Stomach (tissue), 9 donors: Measurements from ENCODE around the gene PDE4D. TPM values are rescaled to one million over a fixed set of nuclear protein-coding genes. Genes with fewer than 3 reads are reported as not detected.
A peak's percentile ranks its signal among the peaks of the same experiment; 100 is the strongest.

ENCODE experiments used
- DNase-seq, 2 donors: peaks; one replicate each; pipeline versions ENCODE4 v3.0.0 to v3.0.0-alpha.2; 2013 to 2019
- H3K27ac ChIP-seq, 5 donors: fragments of 200-600 bp in 4 of 5; sonication (generic) in 4 of 5; one replicate each; pipeline ENCODE4 v1.5.1; 2013 to 2019; ENCODE audit warnings: mild to moderate bottlenecking in 1 of 5, moderate library complexity in 1 of 5
- H3K27me3 ChIP-seq, 3 donors: fragments of 200-600 bp; sonication (generic); one replicate each; pipeline ENCODE4 v1.5.1; 2017 to 2019; ENCODE audit warnings: mixed run types in 1 of 3
- H3K36me3 ChIP-seq, 4 donors: fragments of 200-600 bp; sonication (generic); 1 replicate in 3 of 4; 2 replicates in 1 of 4; pipeline ENCODE4 v1.5.1; 2016 to 2019
- H3K4me1 ChIP-seq, 4 donors: fragments of 200-600 bp; sonication (generic); one replicate each; pipeline ENCODE4 v1.5.1; 2016 to 2019
- H3K4me3 ChIP-seq, 4 donors: fragments of 200-600 bp; sonication (generic) in 3 of 4; one replicate each; pipeline ENCODE4 v1.5.1; 2016 to 2019; ENCODE audit warnings: mild to moderate bottlenecking in 1 of 4
- H3K9me3 ChIP-seq, 4 donors: fragments of 200-600 bp; sonication (generic); one replicate each; pipeline ENCODE4 v1.5.1; 2016 to 2019
- EP300 ChIP-seq: sonication (generic); formaldehyde crosslinking; IDR thresholded peaks from one replicate; pipeline ENCODE4 v1.6.1; 2017; ENCODE audit warnings: antibody characterized with exemption
- POLR2A ChIP-seq, 4 donors: fragments of 450-650 bp; IDR thresholded peaks; one replicate each; pipeline ENCODE4 v1.6.1; 2016; ENCODE audit warnings: antibody characterized with exemption in 4 of 4, control low read depth in 2 of 4, mild to moderate bottlenecking in 1 of 4, moderate library complexity in 1 of 4
- POLR2AphosphoS5 ChIP-seq, 3 donors: sonication (generic); formaldehyde crosslinking; IDR thresholded peaks; one replicate each; pipeline ENCODE4 v1.6.1; 2016; ENCODE audit warnings: antibody characterized with exemption in 3 of 3
- WGBS, 5 donors: extraction: QIAGEN DNeasy Blood & Tissue Kit in 3 of 5; methylation state at CpG; one replicate each; pipeline versions ENCODE4 v1.1.5 to v1.1.7; 2013 to 2018; 5-methylcytosine and 5-hydroxymethylcytosine counted together
- intact Hi-C: fragments of 100-400 bp; cut with DNase I; formaldehyde crosslinking; loops from one replicate; pipeline ENCODE4 v1.15.1; 2023; ENCODE audit warnings: low total_unique reads
- polyA plus RNA-seq, 3 donors: library from polyadenylated mRNA; stranded (reverse); fragments of 200-250 nt; gene quantifications; one replicate each; pipeline ENCODE4 v1.2.3, GENCODE V29; 2013
- total RNA-seq, 5 donors: library from RNA; depleted of rRNA; stranded (reverse); fragments of >200 nt; gene quantifications; one replicate each; pipeline versions ENCODE4 v1.1.0 to v1.2.3, GENCODE V29; 2014 to 2016
- TF ChIP-seq, protein P1 (sequence below), 7 experiments: fragments of 450-650 bp in 4 of 7; fragments of 200-600 bp in 3 of 7; sonication (generic) in 3 of 7; IDR thresholded peaks; one replicate each; pipeline ENCODE4 v1.5.1; 2016 to 2019; ENCODE audit warnings: antibody characterized with exemption in 7 of 7, control low read depth in 2 of 7, mild to moderate bottlenecking in 1 of 7
- donor health status: healthy with polysubstance abuse.
- donor health status: Bipolar disorder and iron deficiency.
- donor health status: healthy.

The PDE4D gene
- total and polyA plus RNA-seq, 8 donors = 3.1 to 147 (median 97.3) TPM

DNA sequence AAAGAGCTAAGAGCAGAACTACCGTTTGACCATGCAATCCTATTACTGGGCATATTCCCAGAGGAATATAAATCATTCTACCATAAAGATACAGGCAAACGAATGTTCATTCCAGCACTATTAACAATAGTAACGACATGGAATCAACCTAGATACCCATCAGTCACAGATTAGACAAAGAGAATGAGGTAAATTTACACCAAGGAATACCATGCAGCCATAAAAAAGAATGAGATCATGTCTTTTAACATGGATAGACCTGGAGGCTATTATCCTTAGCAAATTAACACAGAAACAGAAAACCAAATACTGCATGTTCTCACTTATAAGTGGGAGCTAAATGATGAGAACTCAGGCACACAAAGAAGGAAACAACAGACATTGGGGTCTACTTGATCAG lies 641.9 kb downstream of the PDE4D start:
- 72 to 87% (median 79%) methylated on average over 3 of the region's 3 CpGs for WGBS, 5 donors
- peaks cover 0 to 34% (median 15%) of the 10 kb centered on the region in 4 donors for H3K4me1 ChIP-seq
- intact Hi-C loops = no loop called here
- no peak overlapping the region for H3K4me3 ChIP-seq
- H3K27ac ChIP-seq = no peak overlapping the region
- H3K36me3 ChIP-seq = no peaks in the 10 kb centered on the region
- no peaks in the 10 kb centered on the region for H3K27me3 ChIP-seq
- no peaks in the 10 kb centered on the region for H3K9me3 ChIP-seq
- DNase-seq = no peak
- TF ChIP-seq, protein P1, sequence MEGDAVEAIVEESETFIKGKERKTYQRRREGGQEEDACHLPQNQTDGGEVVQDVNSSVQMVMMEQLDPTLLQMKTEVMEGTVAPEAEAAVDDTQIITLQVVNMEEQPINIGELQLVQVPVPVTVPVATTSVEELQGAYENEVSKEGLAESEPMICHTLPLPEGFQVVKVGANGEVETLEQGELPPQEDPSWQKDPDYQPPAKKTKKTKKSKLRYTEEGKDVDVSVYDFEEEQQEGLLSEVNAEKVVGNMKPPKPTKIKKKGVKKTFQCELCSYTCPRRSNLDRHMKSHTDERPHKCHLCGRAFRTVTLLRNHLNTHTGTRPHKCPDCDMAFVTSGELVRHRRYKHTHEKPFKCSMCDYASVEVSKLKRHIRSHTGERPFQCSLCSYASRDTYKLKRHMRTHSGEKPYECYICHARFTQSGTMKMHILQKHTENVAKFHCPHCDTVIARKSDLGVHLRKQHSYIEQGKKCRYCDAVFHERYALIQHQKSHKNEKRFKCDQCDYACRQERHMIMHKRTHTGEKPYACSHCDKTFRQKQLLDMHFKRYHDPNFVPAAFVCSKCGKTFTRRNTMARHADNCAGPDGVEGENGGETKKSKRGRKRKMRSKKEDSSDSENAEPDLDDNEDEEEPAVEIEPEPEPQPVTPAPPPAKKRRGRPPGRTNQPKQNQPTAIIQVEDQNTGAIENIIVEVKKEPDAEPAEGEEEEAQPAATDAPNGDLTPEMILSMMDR (IDR thresholded peaks at IDR 0.05) = no peak
- TF ChIP-seq POLR2A (IDR thresholded peaks at IDR 0.05) = no peak
- no peak for TF ChIP-seq EP300
- TF ChIP-seq POLR2AphosphoS5 (IDR thresholded peaks at IDR 0.05) = no peak

GRCh38 chr5:59249726-59250125 lies 643.8 kb downstream of the PDE4D start:
- H3K4me3 ChIP-seq = no peak overlapping the region
- intact Hi-C loops = no loop called here
- H3K27ac ChIP-seq = no peak overlapping the region
- H3K9me3 ChIP-seq = no peaks in the 10 kb centered on the region
- DNase-seq = no peak
- no peaks in the 10 kb centered on the region for H3K36me3 ChIP-seq
- no peak for TF ChIP-seq POLR2AphosphoS5 (IDR thresholded peaks at IDR 0.05)
- 92 to 100% (median 96%) methylated on average over 2 of the region's 2 CpGs for WGBS, 5 donors
- H3K27me3 ChIP-seq = no peaks in the 10 kb centered on the region
- peaks cover 0 to 42% (median 24%) of the 10 kb centered on the region in 4 donors for H3K4me1 ChIP-seq

GRCh38 chr5:59249160-59249559 lies 644.4 kb downstream of the PDE4D start:
- Histone ChIP-seq H3K9me3 (no peaks in the 10 kb centered on the region), H3K4me3 (no peak overlapping the region), H3K27me3 (no peaks in the 10 kb centered on the region), H3K4me1 (peaks cover 0 to 42% (median 24%) of the 10 kb centered on the region in 4 donors), H3K27ac (no peak overlapping the region), H3K36me3 (no peaks in the 10 kb centered on the region)
- no peak for TF ChIP-seq POLR2A (IDR thresholded peaks at IDR 0.05)
- TF ChIP-seq POLR2AphosphoS5 (IDR thresholded peaks at IDR 0.05) = no peak
- TF ChIP-seq EP300 = no peak
- TF ChIP-seq, protein P1 (IDR thresholded peaks at IDR 0.05) = no peak
- intact Hi-C loops = no loop called here
- no peak for DNase-seq

DNA sequence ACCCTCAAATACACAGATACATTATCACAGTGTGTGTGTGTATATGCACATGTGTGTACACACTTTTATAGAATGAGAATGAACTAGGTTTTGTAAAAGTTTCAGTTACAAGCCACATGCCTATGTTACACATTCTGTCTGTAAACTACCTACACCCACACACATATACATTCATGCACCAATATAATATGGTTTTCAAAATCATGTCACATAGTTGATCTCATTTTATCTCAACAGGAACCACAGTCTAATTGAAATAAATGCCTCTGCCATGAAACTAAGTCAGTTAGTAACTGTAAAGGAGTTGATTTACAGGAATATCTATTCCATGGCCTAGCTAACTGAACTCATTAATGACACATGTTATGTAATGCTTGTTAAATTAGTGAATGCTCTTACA lies 646.6 kb downstream of the PDE4D start:
- TF ChIP-seq POLR2A (IDR thresholded peaks at IDR 0.05) = no peak
- no peak for TF ChIP-seq POLR2AphosphoS5 (IDR thresholded peaks at IDR 0.05)
- TF ChIP-seq, protein P1 (IDR thresholded peaks at IDR 0.05) = no peak
- TF ChIP-seq EP300 = no peak
- Histone ChIP-seq H3K36me3 (no peaks in the 10 kb centered on the region), H3K4me1 (peaks cover 0 to 32% (median 19%) of the 10 kb centered on the region in 4 donors), H3K27ac (no peak overlapping the region), H3K4me3 (no peak overlapping the region), H3K9me3 (no peaks in the 10 kb centered on the region), H3K27me3 (no peaks in the 10 kb centered on the region)
- intact Hi-C loops = no loop called here
- no peak for DNase-seq

GRCh38 chr5:59246145-59246869 lies 647.2 kb downstream of the PDE4D start:
- no peak overlapping the region for H3K4me3 ChIP-seq
- H3K27ac ChIP-seq = peak overlapping the region in 4 of 5 donors; percentile 17 to 58 (median 32)
- peaks cover 0 to 38% (median 21%) of the 10 kb centered on the region in 4 donors for H3K4me1 ChIP-seq
- H3K27me3 ChIP-seq = no peaks in the 10 kb centered on the region
- intact Hi-C loops = no loop called here
- no peaks in the 10 kb centered on the region for H3K36me3 ChIP-seq
- H3K9me3 ChIP-seq = no peaks in the 10 kb centered on the region
- 52 to 91% (median 55%) methylated on average over 3 of the region's 3 CpGs for WGBS, 5 donors
- no peak for DNase-seq
- no peak for TF ChIP-seq POLR2AphosphoS5 (IDR thresholded peaks at IDR 0.05)
- TF ChIP-seq POLR2A (IDR thresholded peaks at IDR 0.05) = no peak
- TF ChIP-seq, protein P1 (IDR thresholded peaks at IDR 0.05) = no peak
- TF ChIP-seq EP300 = no peak
